Neural progenitor cell (in vitro differentiated cells): ENCODE measurements around the gene ACACA. TPM values are rescaled to one million over a fixed set of nuclear protein-coding genes. Genes with fewer than 3 reads are reported as not detected.

ENCODE experiments used
- DNase-seq: peaks from one replicate; pipeline ENCODE4 v3.0.0-alpha.2; 2016; ENCODE audit warnings: low spot score
- H2AFZ ChIP-seq: fragments of 200-600 bp; sonication (generic); replicated peaks from 2 replicates; pipeline ENCODE4 v1.6.1; 2016; ENCODE audit warnings: antibody characterized with exemption
- H3F3A ChIP-seq: fragments of 200-600 bp; sonication (generic); 2 replicates; pipeline ENCODE4 v1.6.1; 2016; ENCODE audit warnings: antibody characterized with exemption, low read depth
- H3K27ac ChIP-seq: fragments of 200-600 bp; sonication (generic); 2 replicates; pipeline ENCODE4 v1.5.1; 2016; ENCODE audit warnings: mild to moderate bottlenecking
- H3K27me3 ChIP-seq: fragments of 200-600 bp; sonication (generic); 2 replicates; pipeline ENCODE4 v1.6.1; 2016; ENCODE audit warnings: mild to moderate bottlenecking, moderate library complexity
- H3K36me3 ChIP-seq: fragments of 200-600 bp; sonication (generic); 2 replicates; pipeline ENCODE4 v1.5.1; 2016
- H3K4me1 ChIP-seq: fragments of 200-600 bp; sonication (generic); 2 replicates; pipeline ENCODE4 v1.6.1; 2016; ENCODE audit warnings: mixed run types
- H3K4me2 ChIP-seq: fragments of 200-600 bp; sonication (generic); 2 replicates; pipeline ENCODE4 v1.6.1; 2016
- H3K4me3 ChIP-seq: fragments of 200-600 bp; sonication (generic); 2 replicates; pipeline ENCODE4 v1.5.1; 2016
- H3K79me2 ChIP-seq: fragments of 200-600 bp; sonication (generic); 2 replicates; pipeline ENCODE4 v1.6.1; 2016; ENCODE audit warnings: low read depth
- H3K9ac ChIP-seq: fragments of 200-600 bp; sonication (generic); 2 replicates; pipeline ENCODE4 v1.6.1; 2016
- H3K9me3 ChIP-seq: fragments of 200-600 bp; sonication (generic); 2 replicates; pipeline ENCODE4 v1.5.1; 2016; ENCODE audit warnings: low read depth
- H4K20me1 ChIP-seq: fragments of 200-600 bp; sonication (generic); 2 replicates; pipeline ENCODE4 v1.6.1; 2016; ENCODE audit warnings: low read depth
- H3K27ac Mint-ChIP-seq: 3 replicates; pipeline ENCODE4 v1.8.0; 2021; ENCODE audit warnings: mixed read lengths
- H3K27me3 Mint-ChIP-seq: 2 replicates; pipeline ENCODE4 v1.8.0; 2022; ENCODE audit warnings: low read depth, mild to moderate bottlenecking, inconsistent platforms, moderate library complexity, mixed read lengths; ENCODE audit not compliant: insufficient read depth
- H3K36me3 Mint-ChIP-seq: 3 replicates; pipeline ENCODE4 v1.8.0; 2021; ENCODE audit warnings: mixed read lengths
- H3K4me1 Mint-ChIP-seq: 3 replicates; pipeline ENCODE4 v1.8.0; 2021; ENCODE audit warnings: mixed read lengths
- H3K4me3 Mint-ChIP-seq: 3 replicates; pipeline ENCODE4 v1.8.0; 2021; ENCODE audit warnings: mild to moderate bottlenecking, moderate library complexity, mixed read lengths
- H3K9me3 Mint-ChIP-seq: 3 replicates; pipeline ENCODE4 v1.8.0; 2020; ENCODE audit warnings: mixed read lengths
- EZH2 ChIP-seq: fragments of 200-600 bp; sonication (generic); IDR thresholded peaks from 2 replicates; pipeline ENCODE4 v1.6.1; 2017; ENCODE audit warnings: antibody characterized with exemption, mild to moderate bottlenecking, moderate library complexity
- EZH2phosphoT487 ChIP-seq: fragments of 200-600 bp; sonication (generic); IDR thresholded peaks from 2 replicates; pipeline ENCODE4 v1.6.1; 2017; ENCODE audit warnings: antibody characterized with exemption
- total RNA-seq: library from RNA; depleted of rRNA; stranded (reverse); fragments of >200 nt; gene quantifications from 2 replicates; pipeline ENCODE4 v1.2.3, GENCODE V29; 2015; ENCODE audit warnings: low replicate concordance
- TF ChIP-seq, protein P1 (sequence below): fragments of 200-600 bp; sonication (generic); IDR thresholded peaks from 2 replicates; pipeline ENCODE4 v1.5.1; 2017; ENCODE audit warnings: antibody characterized with exemption, mild to moderate bottlenecking

Gene ACACA
- total RNA-seq, 1 donor from 2014 or later: 88.6 TPM

DNA sequence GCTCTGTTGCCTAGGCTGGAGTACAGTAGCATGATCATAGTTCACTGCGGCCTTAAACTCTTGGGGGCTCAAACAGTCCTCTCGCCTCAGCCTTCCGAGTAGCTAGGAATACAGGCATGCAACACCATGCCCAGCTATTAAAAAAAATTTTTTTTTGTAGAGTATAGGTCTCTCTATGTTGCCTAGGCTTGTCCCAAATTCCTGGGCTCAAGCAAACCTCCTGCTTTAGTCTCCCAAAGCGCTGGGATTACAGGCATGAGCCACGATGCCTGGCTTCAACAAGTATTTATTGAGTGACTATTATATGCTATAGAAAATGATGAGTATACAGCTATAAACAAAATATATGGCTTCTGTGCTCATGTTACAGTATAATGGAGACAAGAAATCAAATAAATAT lies 97.6 kb downstream of the ACACA start:
- Mint-ChIP-seq H3K4me3 (no peak overlapping the region), H3K36me3 (peaks cover 9% of the 10 kb centered on the region), H3K4me1 (no peaks in the 10 kb centered on the region), H3K9me3 (no peaks in the 10 kb centered on the region), H3K27me3 (no peaks in the 10 kb centered on the region), H3K27ac (no peak overlapping the region)
- no peaks in the 10 kb centered on the region for H3K4me1 ChIP-seq
- no peak overlapping the region for H3K9ac ChIP-seq
- no peak for TF ChIP-seq EZH2phosphoT487
- DNase-seq: no peak
- H3K36me3 ChIP-seq: no peaks in the 10 kb centered on the region
- H3K4me2 ChIP-seq: no peak overlapping the region
- no peaks in the 10 kb centered on the region for H3F3A ChIP-seq
- no peak overlapping the region for H3K4me3 ChIP-seq
- H2AFZ ChIP-seq: no peak overlapping the region
- no peaks in the 10 kb centered on the region for H3K9me3 ChIP-seq
- H3K27ac ChIP-seq: no peak overlapping the region
- no peaks in the 10 kb centered on the region for H3K27me3 ChIP-seq
- no peaks in the 10 kb centered on the region for H4K20me1 ChIP-seq
- H3K79me2 ChIP-seq: peaks cover 55% of the 10 kb centered on the region

DNA sequence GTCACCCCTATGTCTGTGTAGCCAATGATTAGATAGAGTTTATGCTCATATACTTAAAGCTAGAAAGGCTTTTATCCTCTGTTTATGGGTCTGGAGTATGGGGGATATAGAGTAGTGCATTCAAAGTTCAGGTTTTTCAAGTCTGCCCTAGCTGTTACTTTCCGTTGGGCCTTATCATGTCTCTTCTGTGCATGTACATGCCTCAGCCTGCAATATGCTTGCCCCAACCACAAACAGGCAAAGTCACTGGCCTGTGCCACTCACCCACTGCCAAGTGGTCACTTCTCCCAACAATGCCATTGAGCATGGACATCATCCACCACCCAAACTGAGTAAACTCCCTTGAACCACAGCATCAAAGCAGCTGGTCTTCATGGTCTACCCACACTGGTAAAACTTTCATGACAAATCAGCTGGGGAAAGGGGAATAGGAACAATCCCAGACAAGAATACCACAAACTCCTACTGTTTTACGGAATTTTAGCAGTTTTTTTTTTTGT lies 101.2 kb downstream of the ACACA start:
- H2AFZ ChIP-seq: no peak overlapping the region
- no peaks in the 10 kb centered on the region for H3K36me3 ChIP-seq
- H3K4me3 ChIP-seq: no peak overlapping the region
- Mint-ChIP-seq H3K4me3 (no peak overlapping the region), H3K27ac (peak overlapping the region; percentile 85), H3K9me3 (no peaks in the 10 kb centered on the region), H3K4me1 (peaks cover 9% of the 10 kb centered on the region), H3K27me3 (no peaks in the 10 kb centered on the region), H3K36me3 (peaks cover 9% of the 10 kb centered on the region)
- peaks cover 13% of the 10 kb centered on the region for H3K4me1 ChIP-seq
- H3K4me2 ChIP-seq: no peak overlapping the region
- no peak overlapping the region for H3K9ac ChIP-seq
- peaks cover 10% of the 10 kb centered on the region for H4K20me1 ChIP-seq
- H3K27ac ChIP-seq: no peak overlapping the region
- peaks cover 46% of the 10 kb centered on the region for H3K79me2 ChIP-seq
- H3K27me3 ChIP-seq: no peaks in the 10 kb centered on the region
- H3F3A ChIP-seq: peaks cover 16% of the 10 kb centered on the region
- DNase-seq: no peak
- TF ChIP-seq EZH2 (no peak), EZH2phosphoT487 (no peak)
- TF ChIP-seq, protein P1, sequence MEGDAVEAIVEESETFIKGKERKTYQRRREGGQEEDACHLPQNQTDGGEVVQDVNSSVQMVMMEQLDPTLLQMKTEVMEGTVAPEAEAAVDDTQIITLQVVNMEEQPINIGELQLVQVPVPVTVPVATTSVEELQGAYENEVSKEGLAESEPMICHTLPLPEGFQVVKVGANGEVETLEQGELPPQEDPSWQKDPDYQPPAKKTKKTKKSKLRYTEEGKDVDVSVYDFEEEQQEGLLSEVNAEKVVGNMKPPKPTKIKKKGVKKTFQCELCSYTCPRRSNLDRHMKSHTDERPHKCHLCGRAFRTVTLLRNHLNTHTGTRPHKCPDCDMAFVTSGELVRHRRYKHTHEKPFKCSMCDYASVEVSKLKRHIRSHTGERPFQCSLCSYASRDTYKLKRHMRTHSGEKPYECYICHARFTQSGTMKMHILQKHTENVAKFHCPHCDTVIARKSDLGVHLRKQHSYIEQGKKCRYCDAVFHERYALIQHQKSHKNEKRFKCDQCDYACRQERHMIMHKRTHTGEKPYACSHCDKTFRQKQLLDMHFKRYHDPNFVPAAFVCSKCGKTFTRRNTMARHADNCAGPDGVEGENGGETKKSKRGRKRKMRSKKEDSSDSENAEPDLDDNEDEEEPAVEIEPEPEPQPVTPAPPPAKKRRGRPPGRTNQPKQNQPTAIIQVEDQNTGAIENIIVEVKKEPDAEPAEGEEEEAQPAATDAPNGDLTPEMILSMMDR: no peak
- no peaks in the 10 kb centered on the region for H3K9me3 ChIP-seq

DNA sequence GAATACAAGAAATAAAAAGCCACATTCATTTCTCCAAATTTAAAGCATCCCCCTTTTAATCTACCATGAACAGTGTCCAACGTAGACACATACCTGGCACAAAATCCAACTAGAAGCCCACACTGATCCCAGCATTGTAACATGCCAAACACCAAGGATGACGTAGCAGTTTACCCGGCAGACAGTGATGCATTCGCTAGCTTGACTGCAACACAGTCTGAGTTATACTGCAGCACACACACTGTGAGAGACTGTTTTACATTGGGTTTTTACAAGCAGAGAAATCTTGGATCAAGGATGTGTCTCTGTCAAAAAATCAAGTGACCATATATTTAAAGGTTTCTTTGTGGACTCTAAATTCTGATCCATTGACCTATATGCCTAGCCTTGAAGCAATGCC lies 105.3 kb downstream of the ACACA start:
- H3F3A ChIP-seq: peaks cover 53% of the 10 kb centered on the region
- H3K9me3 Mint-ChIP-seq: no peaks in the 10 kb centered on the region
- peaks cover 6% of the 10 kb centered on the region for H3K36me3 Mint-ChIP-seq
- peaks cover 34% of the 10 kb centered on the region for H3K4me1 Mint-ChIP-seq
- H3K27me3 Mint-ChIP-seq: no peaks in the 10 kb centered on the region
- no peak overlapping the region for H3K4me2 ChIP-seq
- no peaks in the 10 kb centered on the region for H3K36me3 ChIP-seq
- peaks cover 48% of the 10 kb centered on the region for H3K79me2 ChIP-seq
- no peak overlapping the region for H3K4me3 ChIP-seq
- H3K9ac ChIP-seq: peak overlapping the region; percentile 3
- H3K27me3 ChIP-seq: no peaks in the 10 kb centered on the region
- no peaks in the 10 kb centered on the region for H3K9me3 ChIP-seq
- peak overlapping the region; percentile 32 for H3K27ac ChIP-seq
- peak; percentile 18 for DNase-seq
- peak overlapping the region; percentile 48 for H3K27ac Mint-ChIP-seq
- H3K4me3 Mint-ChIP-seq: no peak overlapping the region
- no peak overlapping the region for H2AFZ ChIP-seq
- peaks cover 24% of the 10 kb centered on the region for H4K20me1 ChIP-seq
- peaks cover 39% of the 10 kb centered on the region for H3K4me1 ChIP-seq
- no peak for TF ChIP-seq EZH2phosphoT487
- TF ChIP-seq, protein P1: no peak
- no peak for TF ChIP-seq EZH2

DNA sequence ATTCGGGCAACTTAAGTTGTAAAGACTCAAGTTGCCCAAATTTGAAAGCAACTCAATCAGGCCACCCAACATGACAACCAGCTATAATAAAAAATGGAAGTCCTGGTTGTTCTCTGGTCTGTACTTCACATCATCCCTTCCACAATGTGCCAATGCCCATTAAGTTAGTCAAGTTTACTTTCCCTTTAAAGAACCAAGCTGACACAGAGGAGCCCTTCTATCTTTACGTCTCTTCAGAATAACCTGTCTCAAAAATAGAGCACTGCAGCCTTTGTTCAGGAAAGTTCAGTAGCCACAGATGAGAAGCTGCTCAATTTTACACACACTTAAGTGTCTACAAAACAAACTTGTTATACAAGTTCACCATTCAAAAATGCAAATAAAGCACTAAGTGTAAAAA lies 106.0 kb downstream of the ACACA start:
- Mint-ChIP-seq H3K9me3 (no peaks in the 10 kb centered on the region), H3K4me1 (peaks cover 34% of the 10 kb centered on the region), H3K4me3 (no peak overlapping the region), H3K27me3 (no peaks in the 10 kb centered on the region), H3K36me3 (peaks cover 6% of the 10 kb centered on the region), H3K27ac (no peak overlapping the region)
- H3K79me2 ChIP-seq: peaks cover 54% of the 10 kb centered on the region
- peaks cover 39% of the 10 kb centered on the region for H3K4me1 ChIP-seq
- H3K27ac ChIP-seq: peak overlapping the region; percentile 32
- H3K27me3 ChIP-seq: no peaks in the 10 kb centered on the region
- H3K4me3 ChIP-seq: no peak overlapping the region
- H3F3A ChIP-seq: peaks cover 58% of the 10 kb centered on the region
- no peak for DNase-seq
- H4K20me1 ChIP-seq: peaks cover 24% of the 10 kb centered on the region
- no peaks in the 10 kb centered on the region for H3K9me3 ChIP-seq
- no peak overlapping the region for H3K9ac ChIP-seq
- peak overlapping the region; percentile 82 for H3K4me2 ChIP-seq
- no peaks in the 10 kb centered on the region for H3K36me3 ChIP-seq
- TF ChIP-seq, protein P1: no peak
- TF ChIP-seq EZH2phosphoT487: no peak
- no peak for TF ChIP-seq EZH2
- H2AFZ ChIP-seq: no peak overlapping the region
